ENCODE measurements around the gene CECR2.
A peak's percentile ranks its signal among the peaks of the same experiment; 100 is the strongest.

CECR2 gene

GRCh38 chr22:17403906-17404305, 34.6 kb downstream of the CECR2 start:
- no peak overlapping the region for H3K4ac ChIP-seq (ENCODE audit: low read length)
- H2BK120ac ChIP-seq (ENCODE audit: low read depth, low read length) = no peak overlapping the region
- no peak overlapping the region for H4K91ac ChIP-seq (ENCODE audit: low read depth, low read length, poor library complexity)
- peaks cover 0 to 3% of the 10 kb centered on the region in 2 donors for H3K9me3 ChIP-seq (replicated peaks in 1 of 2; ENCODE audit: control insufficient read depth in 2 of 2, insufficient read depth in 1 of 2, low read depth in 1 of 2, low read length in 2 of 2)
- H3K4me2 ChIP-seq (ENCODE audit: insufficient read depth, low read length, poor library complexity, severe bottlenecking) = no peak overlapping the region
- WGBS, 2 donors (ENCODE audit: extremely low coverage in 2 of 2, insufficient read length in 2 of 2, insufficient replicate concordance in 1 of 2) = 100% methylated on average over 1 of the region's 13 CpGs; no CpG with 5 or more reads in 1 of the 2 donors
- peaks cover 2% of the 10 kb centered on the region in 2 donors for H3K4me1 ChIP-seq (ENCODE audit: control insufficient read depth in 2 of 2, insufficient read depth in 1 of 2, low read depth in 1 of 2, low read length in 2 of 2)
- peaks cover 10% of the 10 kb centered on the region for H3K79me1 ChIP-seq (ENCODE audit: low read depth, low read length)
- H3K14ac ChIP-seq (ENCODE audit: low read length) = no peak overlapping the region
- H3K4me3 ChIP-seq (ENCODE audit: low read length in 2 of 2) = no peak overlapping the region
- peaks cover 3 to 4% of the 10 kb centered on the region in 2 donors for H3K36me3 ChIP-seq (replicated peaks in 1 of 2; ENCODE audit: control insufficient read depth in 2 of 2, insufficient read depth in 2 of 2, low read length in 2 of 2)
- H3K23ac ChIP-seq (ENCODE audit: low read depth, low read length, poor library complexity) = no peak overlapping the region
- H4K8ac ChIP-seq (ENCODE audit: low read depth, low read length) = no peak overlapping the region
- no peak overlapping the region for H3K27ac ChIP-seq (replicated peaks; ENCODE audit: low read length)
- H3K18ac ChIP-seq (ENCODE audit: low read length) = no peak overlapping the region
- DNase-seq (ENCODE audit: low spot score) = no peak
- H2BK5ac ChIP-seq (ENCODE audit: low read length) = no peak overlapping the region
- no peak overlapping the region for H2AFZ ChIP-seq (ENCODE audit: low read length)
- no peak overlapping the region for H2BK15ac ChIP-seq (ENCODE audit: low read length)
- H2BK12ac ChIP-seq (ENCODE audit: low read length) = no peak overlapping the region
- no peak overlapping the region for H3K9ac ChIP-seq (ENCODE audit: low read depth, low read length, poor library complexity)
- H2AK5ac ChIP-seq (ENCODE audit: low read depth, low read length) = no peak overlapping the region
- no peaks in the 10 kb centered on the region for H3K27me3 ChIP-seq (ENCODE audit: control insufficient read depth in 3 of 3, insufficient read depth in 3 of 3, low read depth in 1 of 3, low read length in 3 of 3)

- no peak overlapping the region for H3K18ac ChIP-seq (ENCODE audit: low read length)
- H3K4me1 ChIP-seq (ENCODE audit: control insufficient read depth in 2 of 2, insufficient read depth in 1 of 2, low read depth in 1 of 2, low read length in 2 of 2) = peaks cover 3 to 10% of the 10 kb centered on the region in 2 donors
- no peak overlapping the region for H4K8ac ChIP-seq (ENCODE audit: low read depth, low read length)
- H3K36me3 ChIP-seq (replicated peaks in 1 of 2; ENCODE audit: control insufficient read depth in 2 of 2, insufficient read depth in 2 of 2, low read length in 2 of 2) = no peaks in the 10 kb centered on the region
- no peak for DNase-seq (ENCODE audit: low spot score)
- H4K91ac ChIP-seq (ENCODE audit: low read depth, low read length, poor library complexity) = no peak overlapping the region
- H2BK5ac ChIP-seq (ENCODE audit: low read length) = no peak overlapping the region
- no peak overlapping the region for H2BK15ac ChIP-seq (ENCODE audit: low read length)
- H3K9ac ChIP-seq (ENCODE audit: low read depth, low read length, poor library complexity) = no peak overlapping the region
- H3K23ac ChIP-seq (ENCODE audit: low read depth, low read length, poor library complexity) = no peak overlapping the region
- H3K14ac ChIP-seq (ENCODE audit: low read length) = peak overlapping the region; percentile 38
- no peaks in the 10 kb centered on the region for H3K9me3 ChIP-seq (replicated peaks in 1 of 2; ENCODE audit: control insufficient read depth in 2 of 2, insufficient read depth in 1 of 2, low read depth in 1 of 2, low read length in 2 of 2)
- no peak overlapping the region for H3K4me2 ChIP-seq (ENCODE audit: insufficient read depth, low read length, poor library complexity, severe bottlenecking)
- no peaks in the 10 kb centered on the region for H3K27me3 ChIP-seq (ENCODE audit: control insufficient read depth in 3 of 3, insufficient read depth in 3 of 3, low read depth in 1 of 3, low read length in 3 of 3)
- no peak overlapping the region for H2AFZ ChIP-seq (ENCODE audit: low read length)
- H2BK120ac ChIP-seq (ENCODE audit: low read depth, low read length) = no peak overlapping the region
- H2BK12ac ChIP-seq (ENCODE audit: low read length) = no peak overlapping the region
- no peak overlapping the region for H2AK5ac ChIP-seq (ENCODE audit: low read depth, low read length)
- no CpG with 5 or more reads among the region's 5 CpGs for WGBS, 2 donors (ENCODE audit: extremely low coverage in 2 of 2, insufficient read length in 2 of 2, insufficient replicate concordance in 1 of 2)
- no peak overlapping the region for H3K4ac ChIP-seq (ENCODE audit: low read length)
- H3K4me3 ChIP-seq (ENCODE audit: low read length in 2 of 2) = no peak overlapping the region
- H3K79me1 ChIP-seq (ENCODE audit: low read depth, low read length) = peaks cover 3% of the 10 kb centered on the region
- H3K27ac ChIP-seq (replicated peaks; ENCODE audit: low read length) = peak overlapping the region; percentile 40
Measured at GRCh38 chr22:17407643-17408042, 38.4 kb downstream of the CECR2 start.

GRCh38 chr22:17410576-17410975, 41.3 kb downstream of the CECR2 start:
- Histone ChIP-seq H2BK5ac (ENCODE audit: low read length) (no peak overlapping the region), H2AK5ac (ENCODE audit: low read depth, low read length) (no peak overlapping the region), H2BK12ac (ENCODE audit: low read length) (no peak overlapping the region), H3K9ac (ENCODE audit: low read depth, low read length, poor library complexity) (no peak overlapping the region), H4K91ac (ENCODE audit: low read depth, low read length, poor library complexity) (no peak overlapping the region), H3K27ac (replicated peaks; ENCODE audit: low read length) (no peak overlapping the region), H3K4me3 (ENCODE audit: low read length in 2 of 2) (no peak overlapping the region), H3K27me3 (ENCODE audit: control insufficient read depth in 3 of 3, insufficient read depth in 3 of 3, low read depth in 1 of 3, low read length in 3 of 3) (no peaks in the 10 kb centered on the region), H3K4me1 (ENCODE audit: control insufficient read depth in 2 of 2, insufficient read depth in 1 of 2, low read depth in 1 of 2, low read length in 2 of 2) (peaks cover 3 to 15% of the 10 kb centered on the region in 2 donors), H4K8ac (ENCODE audit: low read depth, low read length) (no peak overlapping the region), H2AFZ (ENCODE audit: low read length) (no peak overlapping the region), H3K23ac (ENCODE audit: low read depth, low read length, poor library complexity) (no peak overlapping the region), H3K18ac (ENCODE audit: low read length) (no peak overlapping the region), H3K79me1 (ENCODE audit: low read depth, low read length) (peaks cover 3% of the 10 kb centered on the region), H3K4ac (ENCODE audit: low read length) (no peak overlapping the region), H3K9me3 (replicated peaks in 1 of 2; ENCODE audit: control insufficient read depth in 2 of 2, insufficient read depth in 1 of 2, low read depth in 1 of 2, low read length in 2 of 2) (no peaks in the 10 kb centered on the region), H2BK120ac (ENCODE audit: low read depth, low read length) (no peak overlapping the region), H3K36me3 (replicated peaks in 1 of 2; ENCODE audit: control insufficient read depth in 2 of 2, insufficient read depth in 2 of 2, low read length in 2 of 2) (no peaks in the 10 kb centered on the region), H2BK15ac (ENCODE audit: low read length) (no peak overlapping the region), H3K14ac (ENCODE audit: low read length) (no peak overlapping the region), H3K4me2 (ENCODE audit: insufficient read depth, low read length, poor library complexity, severe bottlenecking) (no peak overlapping the region)
- DNase-seq (ENCODE audit: low spot score) = no peak
- no CpG with 5 or more reads among the region's 4 CpGs for WGBS, 2 donors (ENCODE audit: extremely low coverage in 2 of 2, insufficient read length in 2 of 2, insufficient replicate concordance in 1 of 2)

GRCh38 chr22:17411213-17411612, 42.0 kb downstream of the CECR2 start:
- Histone ChIP-seq H4K91ac (ENCODE audit: low read depth, low read length, poor library complexity) (no peak overlapping the region), H3K4ac (ENCODE audit: low read length) (no peak overlapping the region), H2AFZ (ENCODE audit: low read length) (no peak overlapping the region), H3K9me3 (replicated peaks in 1 of 2; ENCODE audit: control insufficient read depth in 2 of 2, insufficient read depth in 1 of 2, low read depth in 1 of 2, low read length in 2 of 2) (no peaks in the 10 kb centered on the region), H3K79me1 (ENCODE audit: low read depth, low read length) (peaks cover 3% of the 10 kb centered on the region), H3K27me3 (ENCODE audit: control insufficient read depth in 3 of 3, insufficient read depth in 3 of 3, low read depth in 1 of 3, low read length in 3 of 3) (no peaks in the 10 kb centered on the region), H2BK12ac (ENCODE audit: low read length) (no peak overlapping the region), H3K4me3 (ENCODE audit: low read length in 2 of 2) (no peak overlapping the region), H2BK15ac (ENCODE audit: low read length) (no peak overlapping the region), H3K18ac (ENCODE audit: low read length) (no peak overlapping the region), H3K9ac (ENCODE audit: low read depth, low read length, poor library complexity) (no peak overlapping the region), H3K14ac (ENCODE audit: low read length) (no peak overlapping the region), H3K4me1 (ENCODE audit: control insufficient read depth in 2 of 2, insufficient read depth in 1 of 2, low read depth in 1 of 2, low read length in 2 of 2) (peaks cover 3 to 15% of the 10 kb centered on the region in 2 donors), H3K27ac (replicated peaks; ENCODE audit: low read length) (no peak overlapping the region), H2AK5ac (ENCODE audit: low read depth, low read length) (no peak overlapping the region), H2BK120ac (ENCODE audit: low read depth, low read length) (no peak overlapping the region), H3K4me2 (ENCODE audit: insufficient read depth, low read length, poor library complexity, severe bottlenecking) (no peak overlapping the region), H3K36me3 (replicated peaks in 1 of 2; ENCODE audit: control insufficient read depth in 2 of 2, insufficient read depth in 2 of 2, low read length in 2 of 2) (no peaks in the 10 kb centered on the region), H4K8ac (ENCODE audit: low read depth, low read length) (no peak overlapping the region), H3K23ac (ENCODE audit: low read depth, low read length, poor library complexity) (no peak overlapping the region), H2BK5ac (ENCODE audit: low read length) (no peak overlapping the region)
- no CpG with 5 or more reads among the region's 3 CpGs for WGBS, 2 donors (ENCODE audit: extremely low coverage in 2 of 2, insufficient read length in 2 of 2, insufficient replicate concordance in 1 of 2)
- DNase-seq (ENCODE audit: low spot score) = no peak
